HTERT RPE-1 (cell line): Measurements from ENCODE around the gene DEPDC5.
"Not testable (repeated sequence)": the region's sequence is repeated elsewhere in the genome, so short reads cannot be mapped to it uniquely, and the experiment has no call there.

ENCODE experiments used
- in situ Hi-C: fragments of 300-500 bp; cut with MboI; formaldehyde crosslinking; loops from 4 replicates; pipeline ENCODE4 v1.14.3; 2020; ENCODE audit warnings: low sequenced_read_pairs

DEPDC5 gene

GRCh38 chr22:31813898-31814297, 60.1 kb downstream of the DEPDC5 start:
- in situ Hi-C loops = not testable (repeated sequence)

GRCh38 chr22:31814942-31815341, 61.1 kb downstream of the DEPDC5 start:
- in situ Hi-C loops = no loop called here

GRCh38 chr22:31815383-31815814, 61.6 kb downstream of the DEPDC5 start:
- in situ Hi-C loops = not testable (repeated sequence)

GRCh38 chr22:31816750-31817149, 62.9 kb downstream of the DEPDC5 start:
- in situ Hi-C loops = no loop called here

- in situ Hi-C loops = no loop called here
These were observed 64.9 kb downstream of the DEPDC5 start for GRCh38 chr22:31818481-31819392.

GRCh38 chr22:31820655-31821054, 66.8 kb downstream of the DEPDC5 start:
- in situ Hi-C loops = no loop called here

GRCh38 chr22:31821572-31821971, 67.8 kb downstream of the DEPDC5 start:
- in situ Hi-C loops = no loop called here

- in situ Hi-C loops = no loop called here
These were observed 68.7 kb downstream of the DEPDC5 start for GRCh38 chr22:31822523-31822922.

GRCh38 chr22:31825513-31825912, 71.7 kb downstream of the DEPDC5 start:
- in situ Hi-C loops = no loop called here

- in situ Hi-C loops = no loop called here
These were observed 72.6 kb downstream of the DEPDC5 start for GRCh38 chr22:31826443-31826842.

GRCh38 chr22:31828739-31829138, 74.9 kb downstream of the DEPDC5 start:
- in situ Hi-C loops = no loop called here

- in situ Hi-C loops = no loop called here
These were observed 75.7 kb downstream of the DEPDC5 start for GRCh38 chr22:31829505-31829904.

- in situ Hi-C loops = no loop called here
These were observed 76.9 kb downstream of the DEPDC5 start for GRCh38 chr22:31830721-31831070.

GRCh38 chr22:31833930-31834329, 80.1 kb downstream of the DEPDC5 start:
- in situ Hi-C loops = no loop called here

- in situ Hi-C loops = no loop called here
These were observed 82.2 kb downstream of the DEPDC5 start for GRCh38 chr22:31836010-31836409.

- in situ Hi-C loops = no loop called here
These were observed 85.1 kb downstream of the DEPDC5 start for GRCh38 chr22:31838917-31839316.

- in situ Hi-C loops = no loop called here
These were observed 86.2 kb downstream of the DEPDC5 start for GRCh38 chr22:31839986-31840385.

- in situ Hi-C loops = no loop called here
These were observed 86.8 kb downstream of the DEPDC5 start for GRCh38 chr22:31840585-31840984.

- in situ Hi-C loops = no loop called here
These were observed 87.4 kb downstream of the DEPDC5 start for GRCh38 chr22:31841078-31841827.

GRCh38 chr22:31843526-31843925, 89.7 kb downstream of the DEPDC5 start:
- in situ Hi-C loops = no loop called here

GRCh38 chr22:31844941-31845340, 91.1 kb downstream of the DEPDC5 start:
- in situ Hi-C loops = no loop called here
